ENCODE measurements around the gene LPCAT1.

DNA sequence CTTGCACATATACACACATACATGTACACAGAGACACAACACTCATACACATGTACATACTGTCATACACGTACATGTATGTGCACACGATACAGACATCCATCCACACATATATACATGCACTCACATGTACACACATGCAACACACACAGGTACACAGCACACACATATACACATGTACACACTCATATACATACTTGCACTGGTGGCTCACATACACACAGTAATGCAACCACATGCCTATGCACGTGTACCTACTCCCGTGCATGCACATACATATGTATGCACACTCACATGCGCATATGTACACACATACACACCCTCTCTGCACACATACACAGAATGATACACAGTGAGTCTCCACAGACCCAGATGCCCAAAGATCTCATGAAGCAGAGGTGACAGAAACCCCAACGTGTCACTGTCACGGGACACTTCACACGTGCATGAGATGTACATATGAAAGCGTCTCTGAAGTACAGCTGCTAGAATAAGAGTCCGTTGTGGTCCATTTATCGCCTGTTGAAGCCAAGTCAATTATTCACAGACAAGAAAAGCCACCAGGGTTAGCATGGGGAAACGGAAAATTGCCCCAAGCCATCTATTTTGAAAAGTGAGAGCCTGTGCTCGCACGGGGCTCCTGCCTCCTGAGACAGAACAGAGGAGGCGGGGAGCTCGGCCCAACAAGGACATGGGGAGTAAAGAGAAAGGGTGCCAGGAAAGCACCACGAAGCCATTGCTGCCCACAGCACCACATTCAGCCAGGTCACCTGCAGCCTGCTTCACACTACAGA, 24.9 kb downstream of the LPCAT1 start:
- TF ChIP-seq, protein P1, sequence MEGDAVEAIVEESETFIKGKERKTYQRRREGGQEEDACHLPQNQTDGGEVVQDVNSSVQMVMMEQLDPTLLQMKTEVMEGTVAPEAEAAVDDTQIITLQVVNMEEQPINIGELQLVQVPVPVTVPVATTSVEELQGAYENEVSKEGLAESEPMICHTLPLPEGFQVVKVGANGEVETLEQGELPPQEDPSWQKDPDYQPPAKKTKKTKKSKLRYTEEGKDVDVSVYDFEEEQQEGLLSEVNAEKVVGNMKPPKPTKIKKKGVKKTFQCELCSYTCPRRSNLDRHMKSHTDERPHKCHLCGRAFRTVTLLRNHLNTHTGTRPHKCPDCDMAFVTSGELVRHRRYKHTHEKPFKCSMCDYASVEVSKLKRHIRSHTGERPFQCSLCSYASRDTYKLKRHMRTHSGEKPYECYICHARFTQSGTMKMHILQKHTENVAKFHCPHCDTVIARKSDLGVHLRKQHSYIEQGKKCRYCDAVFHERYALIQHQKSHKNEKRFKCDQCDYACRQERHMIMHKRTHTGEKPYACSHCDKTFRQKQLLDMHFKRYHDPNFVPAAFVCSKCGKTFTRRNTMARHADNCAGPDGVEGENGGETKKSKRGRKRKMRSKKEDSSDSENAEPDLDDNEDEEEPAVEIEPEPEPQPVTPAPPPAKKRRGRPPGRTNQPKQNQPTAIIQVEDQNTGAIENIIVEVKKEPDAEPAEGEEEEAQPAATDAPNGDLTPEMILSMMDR (IDR thresholded peaks at IDR 0.05) = no peak
- TF ChIP-seq EZH2 (IDR thresholded peaks at IDR 0.05) = no peak

Data from neural progenitor cell (in vitro differentiated cells).